ENCODE measurements around the gene MAPK14. TPM values are rescaled to one million over a fixed set of nuclear protein-coding genes. Genes with fewer than 3 reads are reported as not detected.
"Not testable (repeated sequence)": the region's sequence is repeated elsewhere in the genome, so short reads cannot be mapped to it uniquely, and the experiment has no call there.

Gene MAPK14
- total RNA-seq, 1 donor from 2014 or later: 67.6 TPM

DNA sequence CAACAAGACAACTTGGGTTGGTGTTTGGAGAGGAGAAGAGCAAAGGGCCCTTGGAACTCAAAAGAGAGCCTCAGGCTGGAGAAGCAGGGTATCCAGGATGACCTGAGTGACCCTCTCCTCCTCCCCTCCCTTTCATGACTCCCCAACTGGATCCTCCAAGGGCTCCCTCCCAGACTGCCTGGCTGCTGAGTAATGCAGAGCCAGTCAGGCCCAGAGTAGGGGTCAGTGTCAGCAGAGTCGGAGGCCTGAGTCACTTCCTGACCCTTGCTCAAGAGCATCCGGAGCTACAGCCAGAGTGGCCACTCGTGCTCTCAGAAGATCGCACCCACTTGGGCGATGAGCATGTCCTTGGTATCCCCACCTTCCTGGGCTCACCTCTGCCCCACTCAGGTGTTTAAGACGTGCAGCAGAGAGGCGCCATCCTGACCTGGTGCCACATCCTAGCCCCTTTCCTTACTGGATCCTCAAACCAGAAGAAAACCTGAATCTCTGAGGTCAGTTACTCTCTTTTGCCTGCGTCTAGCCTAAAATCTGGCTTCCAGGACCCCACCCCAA is 99.9 kb downstream of the MAPK14 start:
- ATAC-seq (no peak), DNase-seq (ENCODE audit: low spot score) (peak; percentile 66)
- intact Hi-C loops (cut with DNase I): no loop called here

- no peak for DNase-seq (ENCODE audit: low spot score)
- no peak for ATAC-seq
- intact Hi-C loops (cut with DNase I): no loop called here
Measured at GRCh38 chr6:36128073-36128472, 100.5 kb downstream of the MAPK14 start.

DNA sequence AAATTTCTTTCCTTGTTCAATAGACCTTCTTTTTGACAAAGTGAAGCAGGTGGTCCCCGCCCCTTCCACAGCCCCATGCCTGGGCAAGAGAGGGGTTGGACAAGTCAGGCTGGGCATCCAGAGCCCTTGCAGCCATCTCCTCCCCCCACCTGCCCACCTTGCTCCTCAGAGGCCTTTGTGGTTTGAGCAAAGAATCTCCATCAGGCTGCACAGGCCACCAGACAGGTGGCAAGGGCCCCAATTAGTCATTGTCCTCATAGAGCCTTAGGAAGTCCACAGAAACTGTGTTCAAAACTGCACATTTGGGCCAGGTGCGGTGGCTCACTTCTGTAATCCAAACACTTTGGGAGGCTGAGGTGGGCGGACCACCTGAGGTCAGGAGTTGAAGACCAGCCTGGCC is 101.2 kb downstream of the MAPK14 start:
- ATAC-seq (no peak), DNase-seq (ENCODE audit: low spot score) (no peak)
- intact Hi-C loops (cut with DNase I): no loop called here

DNA sequence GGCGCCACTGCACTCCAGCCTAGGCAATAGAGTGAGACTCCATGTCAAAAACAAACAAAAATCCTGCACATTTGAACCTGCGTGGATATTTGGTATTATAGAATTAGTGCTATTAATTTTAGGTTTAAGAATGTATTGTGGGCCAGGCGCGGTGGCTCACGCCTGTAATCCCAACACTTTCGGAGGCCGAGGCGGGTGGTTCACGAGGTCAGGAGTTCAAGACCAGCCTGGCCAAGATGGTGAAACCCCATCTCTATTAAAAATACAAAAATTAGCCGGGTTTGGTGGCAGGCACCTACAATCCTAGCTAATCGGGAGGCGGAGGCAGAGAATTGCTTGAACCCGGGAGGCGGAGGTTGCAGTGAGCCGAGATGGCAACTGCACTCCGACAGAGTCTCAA is 101.7 kb downstream of the MAPK14 start:
- DNase-seq (ENCODE audit: low spot score); intact Hi-C loops (cut with DNase I); ATAC-seq: not testable (repeated sequence)

- no peak for ATAC-seq
- intact Hi-C loops (cut with DNase I): no loop called here
- DNase-seq (ENCODE audit: low spot score): no peak
Measured at GRCh38 chr6:36129941-36130666, 102.5 kb downstream of the MAPK14 start, which contains the start of gene MAPK13. MAPK13 (plus strand) TSS chr6:36130513; CDS start chr6:36130583, 70 bp downstream.

- DNase-seq (ENCODE audit: low spot score): peak; percentile 66
- ATAC-seq: peak; percentile 60
- intact Hi-C loops (cut with DNase I): no loop called here
Measured at GRCh38 chr6:36130667-36131510, 103.3 kb downstream of the MAPK14 start.

- intact Hi-C loops (cut with DNase I): no loop called here
- peak; percentile 50 for ATAC-seq
- DNase-seq (ENCODE audit: low spot score): peak; percentile 64
Measured at GRCh38 chr6:36131511-36132245, 104.1 kb downstream of the MAPK14 start.

DNA sequence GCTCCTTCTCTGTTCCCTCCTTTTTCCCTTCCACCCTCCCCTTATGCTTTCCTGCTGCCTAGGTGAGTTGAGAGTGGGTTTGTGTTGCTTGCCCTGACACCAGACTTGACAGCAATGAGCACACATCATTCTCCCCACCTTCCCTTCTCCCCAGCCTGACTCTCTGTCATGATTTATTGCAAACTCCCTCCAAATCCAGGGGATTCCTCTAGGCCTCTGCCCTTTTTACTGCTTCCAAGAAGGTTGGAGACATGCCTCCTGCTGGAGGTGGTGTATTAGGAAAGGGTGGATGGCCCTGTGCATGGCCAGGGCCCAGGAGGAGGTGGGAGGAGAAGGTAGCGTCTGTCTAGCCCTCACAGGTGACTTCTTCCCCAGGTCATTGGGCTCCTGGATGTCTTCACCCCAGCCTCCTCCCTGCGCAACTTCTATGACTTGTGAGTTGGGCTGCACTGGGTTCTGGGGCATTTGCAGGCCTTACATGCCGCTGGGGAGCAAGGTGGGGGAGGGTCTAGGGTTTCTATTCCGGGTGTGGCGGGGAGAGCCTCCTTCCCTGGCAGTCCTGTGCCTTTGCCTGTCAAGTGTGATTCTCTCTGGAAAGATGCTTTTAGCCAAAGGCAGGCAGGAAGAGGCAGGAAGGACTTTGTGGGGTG is 104.8 kb downstream of the MAPK14 start:
- intact Hi-C loops (cut with DNase I): no loop called here
- ATAC-seq (no peak), DNase-seq (ENCODE audit: low spot score) (no peak)

DNA sequence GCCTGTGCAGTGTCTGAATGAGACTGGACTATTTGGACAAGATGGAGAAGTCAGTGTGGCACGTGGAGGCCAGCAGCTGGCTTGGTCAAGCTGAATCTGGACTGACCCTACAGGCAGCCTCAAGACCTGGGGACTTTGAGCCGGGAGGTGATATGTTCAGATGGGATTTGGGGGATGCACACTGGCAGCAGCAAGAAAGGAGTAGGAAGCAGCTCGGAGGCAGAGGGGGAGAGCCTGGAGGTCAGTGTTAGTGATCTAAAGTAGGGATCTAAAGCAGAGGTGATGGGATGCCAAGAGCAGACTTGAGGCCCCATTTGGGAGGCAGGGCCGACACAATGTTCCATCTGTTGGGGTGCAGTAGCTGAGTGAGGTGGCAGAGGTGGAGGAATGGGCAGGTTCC is 105.5 kb downstream of the MAPK14 start:
- intact Hi-C loops (cut with DNase I): no loop called here
- no peak for ATAC-seq
- no peak for DNase-seq (ENCODE audit: low spot score)

DNA sequence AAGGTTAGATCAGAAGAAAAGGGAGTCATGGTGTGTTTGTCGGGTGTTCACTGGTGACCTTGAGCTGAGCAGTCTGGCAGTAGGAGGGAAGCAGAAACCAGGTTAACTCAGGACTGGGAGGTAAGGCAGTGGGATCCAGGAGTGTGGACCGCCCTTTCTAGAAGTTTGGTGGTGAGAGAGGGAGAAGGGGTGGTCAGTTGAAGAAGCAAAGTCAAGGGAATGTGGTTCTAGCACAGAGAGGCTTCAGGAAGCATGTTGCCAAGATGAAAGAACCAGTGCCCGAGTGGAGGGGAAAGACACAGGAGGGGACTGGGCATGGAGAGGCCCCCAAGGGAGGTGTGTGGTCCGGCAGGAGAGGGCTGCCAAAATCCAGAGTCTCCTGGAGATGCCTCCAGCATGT is 106.3 kb downstream of the MAPK14 start:
- DNase-seq (ENCODE audit: low spot score) (no peak), ATAC-seq (no peak)
- intact Hi-C loops (cut with DNase I): no loop called here

DNA sequence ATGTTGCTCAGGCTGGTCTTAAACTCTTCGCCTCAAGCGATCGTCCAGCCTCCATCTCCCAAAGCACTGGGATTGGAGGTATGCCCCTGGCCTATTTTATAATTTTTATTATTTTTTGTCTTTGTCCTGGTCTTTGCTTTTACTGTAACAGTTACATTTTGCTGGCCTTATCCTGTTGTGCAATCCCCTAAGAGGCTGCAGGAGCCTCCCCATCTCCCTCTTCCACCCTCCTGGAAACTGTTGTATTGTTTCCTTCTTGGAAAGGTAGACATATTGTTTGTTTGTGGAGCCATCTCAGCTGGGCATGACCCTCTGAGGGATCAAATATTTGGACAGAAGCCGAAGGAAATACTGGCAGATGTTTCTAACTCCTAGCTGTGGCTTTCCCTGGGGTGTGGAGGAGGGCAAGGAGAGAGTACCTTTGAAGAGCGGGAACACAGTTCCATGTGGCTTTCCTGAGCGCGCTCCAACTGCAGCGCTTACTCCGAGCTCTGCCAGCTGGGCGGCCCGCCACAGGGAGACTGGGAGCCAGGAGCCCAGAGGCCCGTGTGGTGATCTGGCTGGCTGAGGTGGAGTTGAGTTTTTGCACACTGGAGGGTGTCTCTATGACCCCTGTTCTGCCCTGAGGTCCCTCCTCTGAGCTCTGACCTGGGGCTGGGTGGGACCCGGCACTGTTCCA is 107.6 kb downstream of the MAPK14 start:
- DNase-seq (ENCODE audit: low spot score): no peak
- no peak for ATAC-seq
- intact Hi-C loops (cut with DNase I): no loop called here

DNA sequence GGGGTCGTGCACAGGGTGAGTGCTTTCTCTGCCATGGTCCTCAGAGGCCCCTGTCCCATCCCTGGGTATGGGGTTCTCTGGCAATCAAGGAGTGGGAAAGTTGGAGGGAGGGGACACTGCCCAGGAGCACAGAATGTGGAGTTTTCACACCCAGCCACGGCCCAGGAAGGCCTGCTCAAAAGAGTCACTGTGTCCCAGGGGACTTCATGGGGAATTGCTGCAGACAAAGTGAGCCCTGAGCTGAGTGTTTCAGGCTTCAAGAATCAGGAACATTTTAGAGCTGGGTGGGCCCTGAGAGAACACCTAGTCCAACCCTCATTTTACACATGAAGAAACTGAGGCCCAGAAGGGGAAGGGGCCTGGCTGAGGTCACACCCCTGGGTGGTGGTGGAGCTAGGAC is 108.4 kb downstream of the MAPK14 start:
- no peak for DNase-seq (ENCODE audit: low spot score)
- ATAC-seq: no peak
- intact Hi-C loops (cut with DNase I): no loop called here

GRCh38 chr6:36136551-36136950 is 108.9 kb downstream of the MAPK14 start:
- intact Hi-C loops (cut with DNase I): no loop called here
- ATAC-seq (no peak), DNase-seq (ENCODE audit: low spot score) (no peak)

- DNase-seq (ENCODE audit: low spot score) (no peak), ATAC-seq (no peak)
- intact Hi-C loops (cut with DNase I): no loop called here
Measured at GRCh38 chr6:36138667-36139066, 111.1 kb downstream of the MAPK14 start.

DNA sequence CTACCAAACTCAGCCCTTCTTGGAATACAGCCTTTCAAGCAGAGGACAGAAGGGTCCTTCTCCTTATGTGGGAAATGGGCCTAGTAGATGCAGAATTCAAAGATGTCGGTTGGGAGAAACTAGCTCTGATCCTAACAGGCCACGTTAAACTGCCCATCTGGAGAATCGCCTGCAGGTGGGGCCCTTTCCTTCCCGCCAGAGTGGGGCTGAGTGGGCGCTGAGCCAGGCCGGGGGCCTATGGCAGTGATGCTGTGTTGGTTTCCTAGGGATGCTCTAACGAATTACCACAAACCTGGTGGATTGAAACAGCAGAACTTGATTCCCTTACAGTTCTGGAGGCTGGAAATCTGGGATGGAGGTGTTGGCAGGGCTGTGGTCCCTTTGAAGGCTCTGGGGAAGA is 111.8 kb downstream of the MAPK14 start:
- ATAC-seq (no peak), DNase-seq (ENCODE audit: low spot score) (no peak)
- intact Hi-C loops (cut with DNase I): no loop called here

DNA sequence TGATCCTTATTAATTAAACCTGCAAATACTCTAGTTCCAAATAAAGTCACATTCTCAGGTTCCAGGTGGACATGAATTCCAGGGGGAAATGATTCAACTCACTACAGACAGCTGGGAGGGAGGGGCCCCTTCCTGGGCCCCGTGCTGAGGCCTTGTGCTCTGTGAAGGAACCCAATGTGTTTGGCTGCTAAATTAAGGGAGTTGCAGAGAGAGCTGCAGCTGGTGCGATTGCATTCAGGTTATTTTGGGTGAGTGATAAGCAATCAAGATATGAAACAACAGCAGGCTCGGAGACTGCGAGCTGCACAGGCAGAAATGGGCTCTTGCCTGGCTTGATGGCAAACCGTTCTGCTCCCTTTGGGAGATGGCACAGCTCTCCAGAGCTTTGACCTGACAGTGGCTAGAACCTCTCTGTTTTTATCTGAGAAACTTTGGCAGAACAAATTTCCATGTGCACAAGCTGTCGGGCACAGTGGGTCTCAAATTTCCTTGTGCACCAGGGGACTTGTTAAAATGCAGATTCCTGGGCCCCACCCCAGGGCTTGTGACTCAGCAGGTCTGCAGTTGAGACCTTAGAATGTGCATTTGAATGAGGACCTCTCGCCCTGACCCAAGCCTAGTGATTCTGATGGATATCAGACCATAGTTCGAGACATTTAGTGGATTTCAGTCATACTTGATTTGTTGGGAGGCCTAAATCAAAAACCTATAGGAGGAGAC is 112.5 kb downstream of the MAPK14 start:
- ATAC-seq: no peak
- intact Hi-C loops (cut with DNase I): no loop called here
- no peak for DNase-seq (ENCODE audit: low spot score)

GRCh38 chr6:36141091-36141490 is 113.5 kb downstream of the MAPK14 start:
- ATAC-seq (no peak), DNase-seq (ENCODE audit: low spot score) (no peak)
- intact Hi-C loops (cut with DNase I): no loop called here

DNA sequence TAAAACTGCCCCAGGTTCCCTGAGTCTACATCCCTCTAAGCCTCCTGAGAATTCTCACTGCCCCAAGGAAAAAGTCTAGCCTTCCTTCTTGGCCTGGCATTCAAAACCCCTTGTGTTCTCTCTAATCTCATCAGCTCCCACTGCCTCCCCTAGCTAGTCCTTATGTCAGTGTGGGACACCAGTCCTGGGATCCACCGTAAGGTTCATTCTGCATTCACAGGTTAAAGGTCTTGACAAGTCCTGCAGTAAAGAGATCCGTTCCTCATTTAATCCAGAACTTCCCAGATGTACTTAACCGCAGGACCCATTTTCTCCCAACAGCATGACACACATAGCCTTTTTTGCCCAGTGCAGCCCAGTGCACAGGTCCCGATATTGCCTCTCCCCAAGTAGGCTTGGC is 114.4 kb downstream of the MAPK14 start:
- no peak for DNase-seq (ENCODE audit: low spot score)
- no peak for ATAC-seq
- intact Hi-C loops (cut with DNase I): no loop called here

Data from sciatic nerve (tissue), 2 donors.